HUES6 (cell line): Measurements from ENCODE around the gene CAMKK1.

Source experiments
- H3K27ac ChIP-seq: 2 replicates; pipeline ENCODE4 v1.7.0; 2013; ENCODE audit warnings: low read depth, mild to moderate bottlenecking, low read length, inconsistent platforms
- H3K27me3 ChIP-seq: 2 replicates; pipeline ENCODE4 v1.6.1; 2013; ENCODE audit warnings: low read length; ENCODE audit not compliant: control insufficient read depth, insufficient read depth
- H3K36me3 ChIP-seq: 2 replicates; pipeline ENCODE4 v1.6.1; 2013; ENCODE audit warnings: low read length; ENCODE audit not compliant: control insufficient read depth, insufficient read depth
- H3K4me1 ChIP-seq: 2 replicates; pipeline ENCODE4 v1.6.1; 2013; ENCODE audit warnings: low read length; ENCODE audit not compliant: control insufficient read depth, insufficient read depth
- H3K4me3 ChIP-seq: 2 replicates; pipeline ENCODE4 v1.5.1; 2013; ENCODE audit warnings: low read depth, low read length
- H3K9ac ChIP-seq: one replicate; pipeline ENCODE4 v1.6.1; 2013; ENCODE audit warnings: mild to moderate bottlenecking, low read length
- H3K9me3 ChIP-seq: 2 replicates; pipeline ENCODE4 v1.6.1; 2013; ENCODE audit warnings: low read depth, low read length; ENCODE audit not compliant: control insufficient read depth, insufficient read depth

CAMKK1 gene

GRCh38 chr17:3925684-3926485, 33.0 kb upstream of the CAMKK1 start:
- H3K36me3 ChIP-seq: 0 out of 2 replicates have a peak, but pooled peaks cover 3% of the 10 kb centered on the region
- H3K27me3 ChIP-seq: no peaks in the 10 kb centered on the region
- no peak overlapping the region for H3K4me3 ChIP-seq
- no peaks in the 10 kb centered on the region for H3K9me3 ChIP-seq
- no peak overlapping the region for H3K9ac ChIP-seq
- no peak overlapping the region for H3K27ac ChIP-seq
- peaks cover 14% of the 10 kb centered on the region; the same call in 1 of the 2 replicates for H3K4me1 ChIP-seq

DNA sequence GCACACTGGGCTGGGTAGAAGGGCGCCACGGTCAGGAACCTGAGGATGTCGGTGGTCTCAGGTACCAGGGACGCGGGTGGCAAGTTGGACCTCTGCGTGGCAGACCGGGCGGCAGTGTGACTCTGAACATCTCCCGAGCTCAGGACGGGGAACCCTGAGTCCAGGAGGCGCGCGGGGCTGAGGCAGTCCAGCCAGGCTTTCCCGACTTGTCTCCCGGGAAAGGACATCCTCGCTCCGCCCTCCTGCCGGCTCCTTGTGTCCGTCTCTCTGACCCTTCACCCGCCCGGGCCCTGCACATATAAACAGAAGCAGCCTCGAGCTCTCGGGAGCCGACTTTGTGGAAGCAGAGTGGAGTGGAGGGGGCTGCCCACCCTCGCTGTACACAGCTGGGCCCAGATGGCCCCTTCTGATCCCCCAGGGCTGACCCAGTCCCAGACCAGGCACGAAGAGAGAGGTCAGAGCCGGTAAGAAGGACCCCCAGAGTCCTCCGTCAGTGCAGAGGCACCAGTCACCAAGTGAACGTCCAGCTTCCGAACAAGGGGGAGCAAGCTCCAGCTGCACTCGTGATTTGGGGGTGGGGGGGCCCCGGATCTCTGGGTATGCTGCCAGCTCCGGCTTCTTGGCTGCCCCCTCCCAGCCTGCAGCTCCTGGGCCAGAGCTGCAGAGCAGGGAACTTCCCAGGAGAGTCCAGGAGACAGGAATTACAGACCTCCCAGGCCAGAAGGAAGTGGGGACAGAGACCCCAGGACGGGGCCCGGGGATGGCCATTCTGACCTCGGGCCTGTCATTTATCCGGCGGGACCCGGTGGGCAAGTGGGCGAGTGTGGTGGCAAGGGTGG, 31.9 kb upstream of the CAMKK1 start:
- H3K4me3 ChIP-seq: no peak overlapping the region
- no peaks in the 10 kb centered on the region for H3K9me3 ChIP-seq
- H3K27ac ChIP-seq: no peak overlapping the region
- H3K9ac ChIP-seq: no peak overlapping the region
- H3K36me3 ChIP-seq: 0 out of 2 replicates have a peak, but pooled peaks cover 3% of the 10 kb centered on the region
- H3K27me3 ChIP-seq: no peaks in the 10 kb centered on the region
- peaks cover 14% of the 10 kb centered on the region; the same call in 1 of the 2 replicates for H3K4me1 ChIP-seq

GRCh38 chr17:3923466-3924190, 30.8 kb upstream of the CAMKK1 start:
- no peaks in the 10 kb centered on the region for H3K9me3 ChIP-seq
- no peak overlapping the region for H3K27ac ChIP-seq
- no peak overlapping the region for H3K9ac ChIP-seq
- H3K27me3 ChIP-seq: no peaks in the 10 kb centered on the region
- peaks cover 14% of the 10 kb centered on the region; the same call in 1 of the 2 replicates for H3K4me1 ChIP-seq
- H3K36me3 ChIP-seq: 0 out of 2 replicates have a peak, but pooled peaks cover 3% of the 10 kb centered on the region
- no peak overlapping the region for H3K4me3 ChIP-seq

- no peak overlapping the region for H3K9ac ChIP-seq
- H3K4me1 ChIP-seq: peaks cover 14% of the 10 kb centered on the region; the same call in 1 of the 2 replicates
- no peak overlapping the region for H3K27ac ChIP-seq
- H3K36me3 ChIP-seq: no peaks in the 10 kb centered on the region
- no peaks in the 10 kb centered on the region for H3K27me3 ChIP-seq
- no peak overlapping the region for H3K4me3 ChIP-seq
- no peaks in the 10 kb centered on the region for H3K9me3 ChIP-seq
These were observed 29.9 kb upstream of the CAMKK1 start for GRCh38 chr17:3922765-3923164.

DNA sequence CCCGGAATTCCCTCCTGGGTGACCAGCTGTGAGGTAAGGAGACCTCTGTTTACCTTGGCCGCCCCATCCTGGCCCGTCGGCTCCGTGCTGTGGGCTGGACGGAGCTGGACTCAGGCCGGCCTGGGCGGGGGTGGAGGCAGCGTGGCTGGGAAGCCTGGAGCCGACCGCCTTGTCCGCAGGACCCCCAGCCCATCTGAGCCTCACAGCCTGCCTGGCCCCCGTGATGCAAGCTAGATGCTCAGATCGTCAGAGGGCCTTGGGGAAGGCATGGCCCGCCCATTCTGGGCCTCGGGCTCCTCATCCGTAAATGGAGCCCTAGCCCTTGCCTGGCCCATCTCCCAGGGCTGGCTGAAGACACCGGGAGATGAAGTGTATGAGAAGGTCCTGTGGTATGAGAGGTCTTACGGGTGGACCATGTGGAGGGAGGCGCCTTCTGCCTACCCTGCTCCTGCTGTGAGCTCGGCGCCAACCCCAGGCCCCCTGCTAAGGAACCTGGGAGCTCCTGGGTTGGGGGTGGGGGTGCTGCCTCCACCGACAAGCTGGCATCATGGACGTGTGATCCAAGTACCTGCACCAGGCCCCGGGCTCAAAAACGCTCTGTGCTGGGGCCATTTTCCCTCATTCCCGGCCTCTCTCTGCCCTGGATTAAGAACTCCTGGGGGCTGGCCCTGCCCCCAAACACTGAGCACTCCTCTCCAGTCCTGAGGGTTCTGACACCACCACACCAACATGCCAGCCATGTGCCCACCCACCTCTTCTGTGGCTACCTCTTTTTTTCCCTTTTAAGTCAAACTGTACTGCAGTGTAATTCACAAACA, 28.9 kb upstream of the CAMKK1 start:
- Histone ChIP-seq H3K9ac (no peak overlapping the region), H3K4me1 (peaks cover 6% of the 10 kb centered on the region; the same call in 1 of the 2 replicates), H3K4me3 (no peak overlapping the region), H3K27ac (no peak overlapping the region), H3K27me3 (no peaks in the 10 kb centered on the region), H3K36me3 (no peaks in the 10 kb centered on the region), H3K9me3 (no peaks in the 10 kb centered on the region)

DNA sequence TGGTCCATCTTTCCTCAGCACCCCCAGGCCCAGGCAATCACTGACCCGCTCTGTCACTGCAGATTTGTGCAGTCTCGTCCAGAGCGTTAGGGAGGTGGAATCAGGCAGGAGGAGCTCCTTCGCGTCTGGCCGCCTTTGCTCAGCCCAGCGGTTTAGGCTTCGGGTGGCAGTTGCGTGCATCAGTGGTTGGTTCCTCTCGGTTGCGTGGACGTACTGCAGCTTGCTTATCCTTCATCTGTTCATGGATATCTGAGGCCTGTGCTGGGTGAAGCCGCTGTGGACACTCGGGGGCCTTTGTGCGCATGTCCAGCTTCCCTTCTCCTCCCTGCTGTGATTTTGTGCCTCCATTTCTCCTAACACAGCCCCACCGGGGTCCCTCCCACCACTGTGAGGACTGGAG, 28.2 kb upstream of the CAMKK1 start:
- H3K36me3 ChIP-seq: no peaks in the 10 kb centered on the region
- H3K4me3 ChIP-seq: no peak overlapping the region
- H3K9ac ChIP-seq: no peak overlapping the region
- no peak overlapping the region for H3K27ac ChIP-seq
- no peaks in the 10 kb centered on the region for H3K27me3 ChIP-seq
- peaks cover 3% of the 10 kb centered on the region; the same call in 1 of the 2 replicates for H3K4me1 ChIP-seq
- H3K9me3 ChIP-seq: no peaks in the 10 kb centered on the region

DNA sequence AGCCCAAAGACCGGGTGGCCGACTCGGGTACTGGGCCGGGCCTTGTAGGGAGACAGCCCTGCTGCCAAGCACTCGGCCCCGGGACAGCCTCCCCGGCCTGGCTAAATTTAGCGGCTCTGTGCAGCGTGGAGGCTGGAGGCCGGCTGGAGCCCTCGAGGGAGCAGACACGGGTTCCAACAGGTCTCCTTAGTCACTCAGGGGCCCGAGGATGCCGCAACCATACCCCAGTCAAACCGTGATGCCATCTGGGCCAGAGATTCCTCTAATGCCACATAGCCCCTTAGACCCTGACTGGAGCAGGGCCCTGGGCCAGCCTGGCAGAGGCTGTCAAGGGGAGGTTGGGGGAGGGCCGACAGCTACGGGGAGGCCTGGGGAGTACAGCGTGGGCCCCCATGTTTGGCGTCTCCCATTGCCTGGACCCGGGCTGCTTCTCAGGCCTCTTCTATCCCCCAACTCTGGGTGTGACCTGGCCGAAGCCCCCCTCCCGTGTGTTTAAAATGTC, 26.3 kb upstream of the CAMKK1 start:
- Histone ChIP-seq H3K9ac (no peak overlapping the region), H3K27me3 (no peaks in the 10 kb centered on the region), H3K9me3 (no peaks in the 10 kb centered on the region), H3K36me3 (no peaks in the 10 kb centered on the region), H3K4me3 (no peak overlapping the region), H3K4me1 (no peaks in the 10 kb centered on the region), H3K27ac (no peak overlapping the region)

DNA sequence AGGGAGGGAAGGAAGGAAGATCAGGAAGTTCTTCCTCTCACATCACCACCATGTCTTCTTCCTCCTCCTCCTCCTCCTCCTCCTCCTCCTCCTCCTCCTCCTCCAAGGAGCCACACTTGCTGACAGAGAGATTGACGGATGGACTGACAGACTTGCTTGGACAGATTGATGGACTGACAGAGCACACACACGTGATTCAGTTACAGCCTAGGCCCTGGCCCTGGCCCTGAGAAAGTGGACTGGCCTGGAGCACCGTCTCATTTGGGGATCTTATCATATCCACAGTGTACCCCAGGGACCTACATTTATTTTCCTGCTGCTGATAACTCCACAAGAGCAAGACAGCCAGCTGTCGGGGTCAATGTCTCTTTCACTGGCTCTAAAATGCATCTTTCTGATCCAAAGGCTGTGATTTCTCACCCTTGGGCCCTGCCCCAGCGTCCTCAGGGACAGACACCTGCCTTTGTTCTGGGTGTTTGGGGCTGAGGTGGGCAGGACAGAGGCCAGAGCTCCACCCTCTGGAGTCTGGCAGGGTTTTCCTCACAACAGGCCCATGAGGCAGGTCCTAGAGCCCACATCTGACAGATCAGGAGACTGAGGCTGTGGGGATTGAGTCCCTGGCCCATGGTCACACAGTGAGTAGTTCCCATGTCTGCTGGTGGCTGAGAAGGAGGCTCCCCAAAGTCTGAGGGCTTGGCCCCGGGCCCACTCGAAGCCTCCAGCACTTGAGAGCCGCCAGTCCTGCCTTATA, 25.7 kb upstream of the CAMKK1 start:
- H3K27me3 ChIP-seq: no peaks in the 10 kb centered on the region
- H3K27ac ChIP-seq: no peak overlapping the region
- no peak overlapping the region for H3K9ac ChIP-seq
- H3K4me3 ChIP-seq: no peak overlapping the region
- no peaks in the 10 kb centered on the region for H3K4me1 ChIP-seq
- no peaks in the 10 kb centered on the region for H3K36me3 ChIP-seq
- H3K9me3 ChIP-seq: no peaks in the 10 kb centered on the region

- Histone ChIP-seq H3K27me3 (no peaks in the 10 kb centered on the region), H3K27ac (no peak overlapping the region), H3K4me1 (no peaks in the 10 kb centered on the region), H3K9me3 (no peaks in the 10 kb centered on the region), H3K9ac (no peak overlapping the region), H3K36me3 (no peaks in the 10 kb centered on the region), H3K4me3 (no peak overlapping the region)
These were observed 24.6 kb upstream of the CAMKK1 start for GRCh38 chr17:3917391-3917931.
